Activated T-cell treated with anti-CD3 and anti-CD28 coated beads, Interleukin-2, amount 50 U/mL, for 72 hours (primary cell): Measurements from ENCODE around the gene EVX1. TPM values are rescaled to one million over a fixed set of nuclear protein-coding genes. Genes with fewer than 3 reads are reported as not detected.

ENCODE experiments used
- ATAC-seq, 2 donors: fragments of 150-1000 bp; cut with Tn5 transposase; replicated peaks in 1 of 2; 2 replicates each; pipeline ENCODE4 v1.10.0; 2021; ENCODE audit warnings: moderate library complexity in 2 of 2, mild to moderate bottlenecking in 1 of 2
- DNase-seq, 2 donors: peaks; one replicate each; pipeline ENCODE4 v3.0.0; 2021 to 2022; ENCODE audit warnings: mixed read lengths in 1 of 2
- H3K27ac Mint-ChIP-seq: one replicate; pipeline ENCODE4 v1.8.0; 2022; ENCODE audit warnings: mild to moderate bottlenecking, moderate library complexity, mixed read lengths
- H3K27me3 Mint-ChIP-seq: one replicate; pipeline ENCODE4 v1.8.0; 2022; ENCODE audit warnings: low read depth, mixed read lengths
- H3K36me3 Mint-ChIP-seq, 2 donors: one replicate each; pipeline ENCODE4 v1.8.0; 2022; ENCODE audit warnings: mixed read lengths in 2 of 2, mild to moderate bottlenecking in 1 of 2; ENCODE audit not compliant: insufficient read depth in 2 of 2
- H3K4me1 Mint-ChIP-seq: one replicate; pipeline ENCODE4 v1.8.0; 2022; ENCODE audit warnings: low read depth, mixed read lengths
- H3K4me3 Mint-ChIP-seq, 2 donors: one replicate each; pipeline ENCODE4 v1.8.0; 2022; ENCODE audit warnings: mild to moderate bottlenecking in 2 of 2, mixed read lengths in 2 of 2, moderate library complexity in 2 of 2
- H3K9me3 Mint-ChIP-seq, 2 donors: one replicate each; pipeline ENCODE4 v1.8.0; 2022; ENCODE audit warnings: mixed read lengths in 2 of 2
- total RNA-seq, 2 donors: library from RNA; stranded (reverse); gene quantifications; one replicate each; pipeline ENCODE4 v1.2.3, GENCODE V29; 2022

The EVX1 gene
- total RNA-seq, 2 donors from 2014 or later = 0.07 TPM; not detected in 1

DNA sequence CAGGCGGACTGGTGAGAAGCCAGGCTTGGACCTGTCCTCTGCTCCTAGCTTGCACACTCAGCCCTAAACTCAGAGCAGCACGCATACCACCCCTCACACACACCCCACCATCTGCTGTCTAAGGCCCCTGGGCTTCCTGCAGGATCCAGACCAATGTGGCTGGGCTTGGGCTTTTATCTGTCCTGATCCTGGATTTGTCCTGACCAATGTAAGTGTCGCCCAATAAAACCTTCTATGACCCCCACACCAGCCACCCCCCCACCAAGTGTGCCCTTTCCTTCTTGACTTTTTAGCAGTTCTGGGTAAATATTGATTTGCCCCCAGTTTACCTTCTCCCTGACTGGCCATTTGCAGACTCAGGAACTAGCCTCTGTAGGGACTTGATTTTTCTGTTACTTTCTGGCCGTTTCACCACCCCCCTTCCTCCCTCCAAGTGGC is 41.0 kb upstream of the EVX1 start:
- ATAC-seq (no peak), DNase-seq (no peak)
- no peaks in the 10 kb centered on the region for H3K9me3 Mint-ChIP-seq
- no peaks in the 10 kb centered on the region for H3K36me3 Mint-ChIP-seq
- H3K27ac Mint-ChIP-seq = no peak overlapping the region
- peak overlapping the region; percentile 71 to 75 for H3K4me3 Mint-ChIP-seq
- peaks cover 45% of the 10 kb centered on the region for H3K4me1 Mint-ChIP-seq
- H3K27me3 Mint-ChIP-seq = peaks cover 87% of the 10 kb centered on the region

DNA sequence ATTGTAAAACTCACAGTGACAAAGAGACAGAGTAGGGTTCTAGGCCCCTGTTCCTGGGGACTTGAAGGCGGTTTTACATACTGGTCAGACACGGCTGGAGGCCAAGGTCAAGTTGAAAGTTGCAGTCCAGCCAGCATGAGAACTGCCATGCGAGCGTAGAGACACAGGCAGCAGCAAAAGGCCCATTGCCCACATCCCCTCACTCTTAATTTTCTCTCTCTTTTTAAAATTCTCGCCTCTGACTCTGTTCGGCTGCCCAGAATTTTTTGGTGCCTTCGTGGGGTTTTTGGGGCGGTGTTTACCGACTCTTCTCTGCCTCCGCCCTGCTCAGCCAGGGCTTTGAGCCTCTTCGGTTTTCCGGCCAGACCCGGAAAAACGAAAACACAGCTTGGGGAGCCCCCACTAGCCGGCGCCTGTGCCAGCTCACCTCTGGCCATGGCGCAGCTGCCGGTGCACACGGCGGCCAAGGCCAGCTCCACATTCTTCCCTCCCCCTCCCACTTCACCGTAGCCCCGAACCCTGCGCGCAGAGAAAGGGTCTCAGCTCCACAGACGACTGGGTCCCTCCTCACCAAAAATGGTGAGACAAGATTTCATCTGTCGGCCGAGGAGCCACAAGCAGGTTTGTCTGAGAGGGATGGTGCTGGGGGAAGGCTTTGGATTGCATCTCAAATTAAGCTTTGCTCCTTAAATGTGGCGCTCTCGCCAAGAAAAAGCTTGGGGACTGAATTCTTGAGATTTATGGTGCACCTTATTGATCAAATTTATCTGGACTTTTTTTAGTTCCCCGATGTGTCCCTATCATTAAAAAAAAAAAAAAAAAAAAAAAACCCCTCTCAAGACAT is 40.4 kb upstream of the EVX1 start:
- no peak for DNase-seq
- Mint-ChIP-seq H3K27ac (no peak overlapping the region), H3K36me3 (no peaks in the 10 kb centered on the region)

DNA sequence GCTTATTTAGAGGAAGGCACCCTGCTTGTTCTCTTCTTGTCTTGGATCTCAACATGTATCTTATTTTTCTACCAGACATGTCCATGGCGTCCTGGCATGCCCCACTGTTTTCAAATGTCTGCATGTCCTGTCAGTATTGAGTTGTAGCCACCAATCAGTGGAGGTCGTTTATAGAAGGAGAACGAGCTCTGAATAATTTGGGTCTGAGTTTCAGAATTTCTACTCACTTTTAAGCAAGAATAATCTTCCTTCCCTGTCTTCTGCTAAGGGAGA is 39.8 kb upstream of the EVX1 start:
- ATAC-seq = no peak
- Mint-ChIP-seq H3K27me3 (peaks cover 87% of the 10 kb centered on the region), H3K27ac (no peak overlapping the region), H3K9me3 (no peaks in the 10 kb centered on the region), H3K4me3 (no peak overlapping the region), H3K4me1 (peaks cover 47% of the 10 kb centered on the region), H3K36me3 (no peaks in the 10 kb centered on the region)
- DNase-seq = no peak

More for the DNA sequence above, 40.4 kb upstream of the EVX1 start:
- Mint-ChIP-seq H3K4me3 (peak overlapping the region; percentile 65 to 71), H3K4me1 (peaks cover 47% of the 10 kb centered on the region), H3K9me3 (no peaks in the 10 kb centered on the region), H3K27me3 (peaks cover 87% of the 10 kb centered on the region)
- ATAC-seq = no peak

DNA sequence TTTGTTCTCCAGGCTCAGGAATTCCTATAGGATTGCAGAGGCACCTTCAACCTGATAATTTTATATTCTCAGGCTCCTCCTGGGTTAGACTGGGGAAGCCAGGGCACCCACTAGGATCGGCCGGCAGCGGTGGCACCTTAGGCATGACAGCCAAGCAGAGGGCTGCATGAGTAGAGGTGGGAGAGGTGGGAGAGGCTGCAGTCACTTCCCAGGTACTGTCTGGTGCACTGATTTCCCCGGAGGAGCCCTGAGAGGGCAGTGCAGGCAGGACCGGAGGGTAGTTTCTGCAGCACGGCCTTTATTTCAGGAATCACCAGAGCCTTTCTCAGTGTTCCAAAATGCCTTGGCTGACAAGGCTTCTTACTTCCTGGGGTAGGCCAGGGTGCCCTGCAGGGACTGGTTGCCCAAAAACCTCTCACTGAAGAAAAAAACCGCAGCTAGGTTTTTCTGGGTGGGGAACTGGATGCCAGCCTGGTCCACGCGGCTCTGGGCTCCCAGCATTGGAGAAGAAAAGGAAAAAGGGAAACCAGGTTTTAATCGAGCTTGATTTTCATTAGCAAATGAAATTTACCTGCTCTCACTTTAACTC is 39.1 kb upstream of the EVX1 start:
- ATAC-seq (no peak), DNase-seq (no peak)
- Mint-ChIP-seq H3K27ac (no peak overlapping the region), H3K9me3 (no peaks in the 10 kb centered on the region), H3K36me3 (no peaks in the 10 kb centered on the region), H3K4me1 (peaks cover 42% of the 10 kb centered on the region), H3K27me3 (peaks cover 86% of the 10 kb centered on the region), H3K4me3 (no peak overlapping the region)

DNA sequence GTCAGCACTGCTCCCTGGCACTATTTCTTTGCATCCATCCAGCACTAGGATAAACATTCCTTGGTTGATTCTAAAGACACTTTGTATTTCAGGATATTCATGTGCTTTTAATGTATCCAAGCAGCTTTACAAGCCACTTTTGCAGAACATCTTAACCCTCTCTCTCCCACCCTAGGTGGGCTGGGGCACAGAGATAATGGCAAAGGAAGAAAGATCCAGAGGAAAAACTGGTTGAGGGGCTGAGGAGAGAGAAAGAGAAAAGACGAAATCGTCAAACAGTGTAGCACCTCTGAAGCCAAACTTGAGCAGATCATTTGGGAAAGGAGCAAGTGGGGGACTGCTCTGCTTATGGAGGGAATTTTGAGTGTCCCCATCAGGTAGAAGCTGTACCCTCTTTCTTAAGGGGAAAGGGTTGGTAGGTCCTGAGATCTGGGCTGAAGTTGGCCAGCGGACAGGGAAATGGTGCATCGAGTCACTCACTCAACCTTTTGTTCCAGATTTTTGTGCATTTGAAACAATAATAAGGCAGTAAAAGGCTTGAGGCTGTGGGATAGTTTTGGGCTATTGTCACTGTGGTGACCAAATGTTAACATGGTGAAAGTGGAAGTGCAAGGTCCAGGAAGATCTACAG is 38.5 kb upstream of the EVX1 start:
- Mint-ChIP-seq H3K4me3 (no peak overlapping the region), H3K36me3 (no peaks in the 10 kb centered on the region), H3K27me3 (peaks cover 86% of the 10 kb centered on the region), H3K27ac (no peak overlapping the region), H3K9me3 (no peaks in the 10 kb centered on the region), H3K4me1 (peaks cover 37% of the 10 kb centered on the region)
- DNase-seq (no peak), ATAC-seq (no peak)

DNA sequence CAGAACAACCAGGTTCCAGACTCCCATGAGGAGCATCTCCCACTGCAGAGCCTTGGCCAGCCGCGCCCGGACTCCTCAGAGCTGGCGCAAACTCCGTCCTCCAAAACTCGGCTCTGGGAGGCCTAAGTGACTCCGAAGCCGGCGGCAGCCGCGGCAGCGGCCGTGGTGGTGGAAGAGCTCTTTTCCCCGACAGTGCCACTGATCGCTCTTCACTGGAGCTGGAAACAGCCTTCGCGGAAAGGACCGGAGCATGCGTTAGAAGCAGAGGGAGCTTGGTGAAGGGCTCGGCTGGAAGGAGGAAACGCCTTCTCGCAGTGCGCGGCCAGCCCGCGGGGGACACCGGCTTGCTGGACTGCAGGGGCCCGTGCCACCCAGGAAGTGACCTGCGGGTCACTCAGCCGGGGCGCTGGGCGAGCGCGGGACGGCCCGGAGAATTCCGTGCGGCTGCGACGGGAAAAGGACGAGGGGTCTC is 37.7 kb upstream of the EVX1 start:
- H3K4me1 Mint-ChIP-seq = peaks cover 37% of the 10 kb centered on the region
- no peaks in the 10 kb centered on the region for H3K9me3 Mint-ChIP-seq
- H3K27ac Mint-ChIP-seq = no peak overlapping the region
- peaks cover 94% of the 10 kb centered on the region for H3K27me3 Mint-ChIP-seq
- no peak for ATAC-seq
- no peaks in the 10 kb centered on the region for H3K36me3 Mint-ChIP-seq
- peak overlapping the region; percentile 53 to 59 for H3K4me3 Mint-ChIP-seq
- no peak for DNase-seq

GRCh38 chr7:27205325-27206280 is 37.0 kb upstream of the EVX1 start:
- Mint-ChIP-seq H3K9me3 (no peaks in the 10 kb centered on the region), H3K27ac (no peak overlapping the region), H3K27me3 (peaks cover 98% of the 10 kb centered on the region), H3K4me3 (peak overlapping the region; percentile 53 to 59), H3K36me3 (no peaks in the 10 kb centered on the region), H3K4me1 (peaks cover 40% of the 10 kb centered on the region)
- DNase-seq (no peak), ATAC-seq (no peak)

DNA sequence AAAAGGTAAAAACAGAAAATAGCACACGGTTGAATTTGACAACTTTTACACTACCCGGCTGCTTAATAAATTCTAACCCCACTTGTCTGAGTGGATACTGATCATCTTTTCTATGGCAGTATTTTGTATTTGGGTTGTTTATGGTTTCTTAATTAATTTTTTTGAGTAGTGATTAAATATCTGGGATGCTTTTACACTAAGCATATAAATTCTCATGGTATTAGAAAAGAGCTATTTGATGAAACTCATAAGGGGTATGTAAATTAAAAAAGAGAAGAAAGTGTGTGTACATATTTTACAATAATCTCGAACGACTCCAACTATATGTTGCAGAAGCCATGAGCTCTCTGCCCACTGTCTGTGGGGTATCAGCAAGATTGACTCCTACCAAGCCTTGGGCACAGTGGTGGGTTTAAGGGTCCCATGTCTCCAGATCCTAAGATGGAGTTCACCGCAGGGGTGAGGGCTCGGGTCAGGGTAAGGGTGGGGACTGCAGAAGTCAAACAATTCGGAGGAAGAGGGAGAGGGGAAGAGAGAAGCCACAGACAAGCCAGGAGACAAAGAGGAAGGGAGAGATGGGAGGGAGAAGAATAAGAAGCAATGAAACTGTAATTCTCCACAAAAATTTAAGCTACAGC is 35.1 kb upstream of the EVX1 start:
- H3K4me3 Mint-ChIP-seq = no peak overlapping the region
- H3K36me3 Mint-ChIP-seq = no peaks in the 10 kb centered on the region
- ATAC-seq (no peak), DNase-seq (no peak)
- H3K9me3 Mint-ChIP-seq = no peaks in the 10 kb centered on the region
- peaks cover 23% of the 10 kb centered on the region for H3K4me1 Mint-ChIP-seq
- peaks cover 98% of the 10 kb centered on the region for H3K27me3 Mint-ChIP-seq
- H3K27ac Mint-ChIP-seq = no peak overlapping the region

GRCh38 chr7:27208998-27209397 is 33.6 kb upstream of the EVX1 start:
- H3K4me3 Mint-ChIP-seq = no peak overlapping the region
- ATAC-seq = no peak
- peaks cover 29% of the 10 kb centered on the region for H3K4me1 Mint-ChIP-seq
- no peak for DNase-seq
- H3K9me3 Mint-ChIP-seq = no peaks in the 10 kb centered on the region
- H3K27me3 Mint-ChIP-seq = peaks cover 94% of the 10 kb centered on the region
- H3K36me3 Mint-ChIP-seq = no peaks in the 10 kb centered on the region
- H3K27ac Mint-ChIP-seq = no peak overlapping the region

GRCh38 chr7:27209933-27210440 is 32.6 kb upstream of the EVX1 start:
- H3K36me3 Mint-ChIP-seq = no peaks in the 10 kb centered on the region
- peaks cover 33% of the 10 kb centered on the region for H3K4me1 Mint-ChIP-seq
- H3K4me3 Mint-ChIP-seq = peak overlapping the region in 1 of 2 donors; percentile 74
- DNase-seq (no peak), ATAC-seq (peak in 1 of 2 donors; percentile 12)
- H3K27me3 Mint-ChIP-seq = peaks cover 94% of the 10 kb centered on the region
- H3K27ac Mint-ChIP-seq = no peak overlapping the region
- no peaks in the 10 kb centered on the region for H3K9me3 Mint-ChIP-seq

GRCh38 chr7:27210441-27211083 is 32.0 kb upstream of the EVX1 start:
- Mint-ChIP-seq H3K27me3 (peaks cover 94% of the 10 kb centered on the region), H3K27ac (no peak overlapping the region), H3K36me3 (no peaks in the 10 kb centered on the region), H3K4me1 (peaks cover 29% of the 10 kb centered on the region), H3K4me3 (peak overlapping the region; percentile 65 to 74), H3K9me3 (no peaks in the 10 kb centered on the region)
- DNase-seq = peak; percentile 58 to 60
- ATAC-seq = peak; percentile 43 to 63

DNA sequence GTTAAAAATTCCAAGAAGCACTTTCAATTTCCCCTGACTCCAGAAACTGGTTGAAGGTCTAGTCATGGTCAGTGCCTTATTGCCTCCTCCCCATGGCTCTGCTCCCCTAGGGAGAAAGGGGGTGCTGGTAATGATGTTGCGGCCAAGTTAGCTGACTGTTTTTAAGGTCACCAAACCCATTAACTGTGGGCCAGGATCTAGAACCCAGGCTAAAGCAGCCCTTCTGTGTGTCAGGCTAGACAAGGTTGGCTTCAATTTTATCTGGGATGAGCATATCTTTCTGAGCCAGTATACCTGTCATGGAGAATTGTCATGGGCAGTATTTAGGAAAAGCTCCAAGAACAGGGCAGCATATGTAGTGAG is 31.5 kb upstream of the EVX1 start:
- Mint-ChIP-seq H3K4me3 (no peak overlapping the region), H3K36me3 (no peaks in the 10 kb centered on the region), H3K27me3 (peaks cover 94% of the 10 kb centered on the region), H3K4me1 (peaks cover 23% of the 10 kb centered on the region), H3K9me3 (no peaks in the 10 kb centered on the region), H3K27ac (no peak overlapping the region)
- DNase-seq (no peak), ATAC-seq (no peak)
